SJSA1 (cell line): ENCODE data around the gene MYADML2. TPM values are rescaled to one million over a fixed set of nuclear protein-coding genes. Genes with fewer than 3 reads are reported as not detected.

Experiments used
- DNase-seq, 2 experiments: peaks; one replicate each; pipeline ENCODE4 v3.0.0-alpha.2; 2015 to 2020; ENCODE audit warnings: low spot score in 2 of 2, low read depth in 1 of 2
- H3K27ac ChIP-seq: fragments of 250-450 bp; sonication (Bioruptor Pico); 2 replicates; pipeline ENCODE4 v1.5.1; 2020; ENCODE audit warnings: mild to moderate bottlenecking, moderate library complexity
- H3K27me3 ChIP-seq: fragments of 250-450 bp; sonication (Bioruptor Pico); replicated peaks from 2 replicates; pipeline ENCODE4 v1.5.1; 2020; ENCODE audit warnings: mild to moderate bottlenecking, moderate library complexity
- H3K36me3 ChIP-seq: fragments of 250-450 bp; sonication (Bioruptor Pico); 2 replicates; pipeline ENCODE4 v1.5.1; 2020; ENCODE audit warnings: mild to moderate bottlenecking
- H3K4me1 ChIP-seq: fragments of 250-450 bp; sonication (Bioruptor Pico); replicated peaks from 2 replicates; pipeline ENCODE4 v1.6.1; 2021; ENCODE audit warnings: mild to moderate bottlenecking
- H3K4me3 ChIP-seq: fragments of 250-450 bp; sonication (Bioruptor Pico); 2 replicates; pipeline ENCODE4 v1.5.1; 2020; ENCODE audit warnings: mild to moderate bottlenecking
- H3K9me3 ChIP-seq: fragments of 250-450 bp; sonication (Bioruptor Pico); replicated peaks from 2 replicates; pipeline ENCODE4 v1.5.1; 2020; ENCODE audit warnings: mild to moderate bottlenecking
- total RNA-seq: library from RNA; depleted of rRNA; stranded (reverse); fragments of >200 nt; shearing (Covaris generic); gene quantifications from 2 replicates; pipeline ENCODE4 v1.2.3, GENCODE V29; 2014; rRNA removed

Gene MYADML2, protein sequence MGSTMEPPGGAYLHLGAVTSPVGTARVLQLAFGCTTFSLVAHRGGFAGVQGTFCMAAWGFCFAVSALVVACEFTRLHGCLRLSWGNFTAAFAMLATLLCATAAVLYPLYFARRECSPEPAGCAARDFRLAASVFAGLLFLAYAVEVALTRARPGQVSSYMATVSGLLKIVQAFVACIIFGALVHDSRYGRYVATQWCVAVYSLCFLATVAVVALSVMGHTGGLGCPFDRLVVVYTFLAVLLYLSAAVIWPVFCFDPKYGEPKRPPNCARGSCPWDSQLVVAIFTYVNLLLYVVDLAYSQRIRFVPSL
- total RNA-seq, result not detected in 2 replicates

DNA sequence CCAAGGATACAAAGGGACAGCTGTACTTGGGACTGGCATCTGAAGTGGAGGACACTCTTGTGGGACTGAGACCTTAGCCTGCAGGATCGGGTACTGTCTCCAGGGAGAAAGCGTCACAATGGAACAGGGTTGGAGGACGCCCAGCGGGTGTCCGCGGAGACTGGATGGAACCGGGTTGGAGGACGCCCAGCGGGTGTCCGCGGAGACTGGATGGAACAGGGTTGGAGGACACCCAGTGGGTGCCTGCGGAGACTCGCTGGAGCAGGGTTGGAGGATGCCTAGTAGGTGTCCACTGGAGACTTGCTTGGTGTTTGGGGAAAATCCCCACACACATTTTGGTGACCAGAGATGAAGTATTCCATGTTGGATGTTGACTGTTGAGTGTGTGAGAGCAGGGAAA, at the start of gene MYADML2:
MYADML2 (minus strand) TSS at position 45 of the 400 bp plus-strand sequence. CDS start 5,492 bp downstream, outside the sequence.
- no peaks in the 10 kb centered on the region for H3K36me3 ChIP-seq
- H3K4me1 ChIP-seq, result no peaks in the 10 kb centered on the region
- H3K27me3 ChIP-seq, result peaks cover 36% of the 10 kb centered on the region
- DNase-seq, result no peak
- no peaks in the 10 kb centered on the region for H3K9me3 ChIP-seq
- H3K4me3 ChIP-seq, result no peak within 1 kb of the TSS
- H3K27ac ChIP-seq, result no peak within 1 kb of the TSS

DNA sequence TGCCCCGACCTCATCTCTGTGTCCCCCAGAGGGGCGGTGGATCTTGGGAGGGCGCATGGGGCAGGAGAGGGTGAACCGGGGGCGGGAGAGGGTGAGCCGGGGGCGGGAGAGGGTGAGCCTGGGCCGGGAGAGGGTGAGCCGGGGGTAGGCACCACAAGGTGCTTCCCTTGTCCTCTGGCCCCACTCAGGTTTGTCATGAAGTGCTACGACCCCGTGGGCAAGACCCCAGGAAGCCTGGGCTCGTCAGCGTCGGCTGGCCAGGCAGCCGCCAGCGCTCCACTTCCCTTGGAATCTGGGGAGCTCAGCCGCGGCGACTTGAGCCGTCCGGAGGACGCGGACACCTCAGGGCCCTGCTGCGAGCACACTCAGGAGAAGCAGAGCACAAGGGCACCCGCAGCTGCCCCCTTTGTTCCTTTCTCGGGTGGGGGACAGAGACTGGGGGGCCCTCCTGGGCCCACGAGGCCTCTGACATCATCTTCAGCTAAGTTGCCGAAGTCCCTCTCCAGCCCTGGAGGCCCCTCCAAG, 49.3 kb upstream of the MYADML2 start:
- DNase-seq, result no peak
- no peak overlapping the region for H3K4me3 ChIP-seq
- no peak overlapping the region for H3K27ac ChIP-seq
- H3K36me3 ChIP-seq, result peaks cover 29% of the 10 kb centered on the region
- H3K9me3 ChIP-seq, result no peaks in the 10 kb centered on the region
- H3K27me3 ChIP-seq, result no peaks in the 10 kb centered on the region; the same call in 1 of the 2 replicates
- peaks cover 17% of the 10 kb centered on the region for H3K4me1 ChIP-seq

DNA sequence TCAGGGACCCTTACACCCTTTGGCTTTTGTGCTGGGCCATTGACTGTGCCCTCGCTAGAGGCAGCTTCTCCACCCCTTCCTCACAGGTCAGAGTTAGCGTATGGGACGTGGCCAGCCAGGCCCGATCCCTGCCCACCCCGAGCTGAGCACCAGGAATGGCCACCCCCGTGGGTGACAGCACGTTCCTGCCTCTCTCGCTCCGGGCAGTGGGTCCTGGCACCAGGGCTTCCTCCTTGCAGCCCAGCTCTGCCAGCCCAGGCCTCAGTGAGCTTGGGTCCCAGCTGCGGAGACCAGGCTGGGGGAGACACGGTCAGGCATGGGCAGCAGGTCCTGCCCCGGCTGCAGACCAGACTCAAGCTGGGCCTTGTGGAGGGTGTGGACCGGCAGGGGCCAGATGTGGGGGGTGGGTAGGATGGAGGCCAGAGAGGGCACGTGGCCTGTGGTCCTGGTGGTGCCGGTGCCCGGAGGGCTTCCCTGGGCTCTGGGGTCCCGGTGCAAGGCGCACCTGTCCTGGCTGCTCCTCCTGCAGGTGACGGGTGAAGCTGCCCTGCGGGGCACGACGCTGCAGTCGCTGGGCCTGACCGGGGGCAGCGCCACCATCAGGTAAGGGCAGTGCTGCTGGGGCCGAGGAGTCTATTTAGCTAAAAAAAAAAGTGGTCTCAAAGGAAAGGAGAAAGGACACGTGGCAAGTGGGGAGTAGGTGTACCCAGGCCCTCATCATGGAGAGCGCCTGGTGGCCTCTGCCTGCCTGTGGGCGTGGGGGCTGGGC, 48.6 kb upstream of the MYADML2 start:
- peaks cover 35% of the 10 kb centered on the region for H3K36me3 ChIP-seq
- H3K4me3 ChIP-seq, result no peak overlapping the region
- peaks cover 17% of the 10 kb centered on the region for H3K4me1 ChIP-seq
- H3K9me3 ChIP-seq, result peaks cover 4% of the 10 kb centered on the region; the same call in 1 of the 2 replicates
- H3K27ac ChIP-seq, result no peak overlapping the region
- no peaks in the 10 kb centered on the region; the same call in 1 of the 2 replicates for H3K27me3 ChIP-seq
- no peak for DNase-seq

DNA sequence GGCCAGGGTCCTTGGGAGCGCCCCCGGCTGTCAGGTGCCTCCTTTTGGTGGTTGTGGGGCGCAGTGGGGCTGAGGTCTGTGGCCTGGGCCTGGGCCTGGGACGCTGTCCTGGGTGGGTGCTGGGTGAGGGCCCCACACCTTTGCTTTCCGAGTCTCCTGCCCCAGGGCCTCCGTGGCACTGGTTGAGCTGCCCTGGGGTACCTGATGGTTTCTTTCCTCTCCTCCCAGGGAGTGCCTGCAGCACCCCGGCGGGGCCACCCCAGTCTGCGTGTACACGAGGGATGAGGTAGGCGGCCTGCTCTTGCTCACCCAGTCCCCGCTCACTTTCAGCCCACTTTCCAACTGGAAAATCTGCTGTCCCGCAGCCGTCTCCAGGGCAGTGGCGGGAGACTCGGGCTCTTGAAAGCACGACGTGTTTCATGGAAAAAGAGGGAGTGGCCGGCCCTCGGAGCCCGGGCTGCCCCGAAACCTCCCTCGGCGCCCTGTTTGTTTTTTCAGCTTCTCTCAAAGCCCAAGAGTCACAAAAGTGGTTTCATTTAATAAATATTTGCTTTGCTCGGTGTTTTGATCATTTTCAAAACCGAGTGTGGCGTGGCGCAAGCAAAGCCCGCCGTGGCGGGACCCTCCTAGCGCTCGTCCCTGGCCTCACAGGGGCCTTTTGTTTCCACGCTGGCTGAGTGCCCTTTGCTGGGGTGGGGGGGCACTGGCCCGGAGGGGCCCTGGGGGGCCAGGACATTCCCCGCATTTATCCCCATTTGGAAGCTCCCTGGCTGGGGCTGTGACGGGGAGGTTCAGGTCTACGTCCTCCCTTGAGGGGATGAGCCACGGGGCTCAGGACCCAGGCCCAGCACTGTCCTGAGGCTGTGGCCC, 47.8 kb upstream of the MYADML2 start:
- H3K27me3 ChIP-seq, result no peaks in the 10 kb centered on the region; the same call in 1 of the 2 replicates
- peaks cover 41% of the 10 kb centered on the region for H3K36me3 ChIP-seq
- peaks cover 5% of the 10 kb centered on the region; the same call in 1 of the 2 replicates for H3K9me3 ChIP-seq
- no peak overlapping the region for H3K4me3 ChIP-seq
- H3K27ac ChIP-seq, result no peak overlapping the region
- peak; percentile 79 to 89 for DNase-seq
- peaks cover 17% of the 10 kb centered on the region for H3K4me1 ChIP-seq

DNA sequence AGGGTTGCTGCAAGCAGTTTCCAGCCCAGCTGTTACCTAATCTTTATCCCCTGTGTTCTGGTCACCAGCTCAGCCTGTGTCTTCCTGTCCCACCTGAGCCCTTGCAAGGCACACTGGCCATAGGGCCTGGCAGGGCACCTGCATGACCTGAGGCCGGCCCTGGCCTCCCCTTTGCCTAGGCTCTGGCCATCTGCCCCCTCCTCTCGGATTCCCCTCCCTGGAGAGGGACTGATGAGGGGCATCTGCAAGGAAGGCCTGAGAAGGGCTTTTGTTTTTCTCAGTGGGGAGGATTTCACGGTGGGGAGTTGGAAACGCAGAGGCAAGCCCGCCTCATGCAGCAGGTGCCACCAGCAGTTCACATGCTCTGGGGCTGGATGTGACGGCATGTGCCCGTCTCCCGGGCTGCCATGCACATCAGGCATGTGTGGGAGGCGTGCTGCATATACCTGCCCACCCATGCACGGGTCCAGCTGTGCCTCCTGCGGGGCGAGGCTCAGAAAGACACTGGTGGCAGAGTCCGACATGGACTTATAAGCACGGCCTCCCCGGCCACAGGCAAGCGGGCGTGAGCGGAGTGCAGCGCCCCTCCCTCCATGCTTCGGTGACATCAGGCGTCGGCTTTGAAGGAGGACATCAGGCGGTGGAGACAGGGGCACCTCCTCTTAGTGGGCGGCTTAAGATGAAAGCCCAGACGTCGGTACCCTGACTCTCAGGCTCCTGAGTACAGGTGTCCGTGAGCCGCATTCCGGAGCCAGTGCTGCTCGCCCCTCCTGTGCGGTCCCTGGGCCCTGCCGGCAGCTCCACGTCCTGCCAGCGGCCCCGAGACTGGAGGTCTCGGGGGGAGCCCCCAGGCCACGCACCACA, 46.9 kb upstream of the MYADML2 start:
- no peak overlapping the region for H3K27ac ChIP-seq

DNA sequence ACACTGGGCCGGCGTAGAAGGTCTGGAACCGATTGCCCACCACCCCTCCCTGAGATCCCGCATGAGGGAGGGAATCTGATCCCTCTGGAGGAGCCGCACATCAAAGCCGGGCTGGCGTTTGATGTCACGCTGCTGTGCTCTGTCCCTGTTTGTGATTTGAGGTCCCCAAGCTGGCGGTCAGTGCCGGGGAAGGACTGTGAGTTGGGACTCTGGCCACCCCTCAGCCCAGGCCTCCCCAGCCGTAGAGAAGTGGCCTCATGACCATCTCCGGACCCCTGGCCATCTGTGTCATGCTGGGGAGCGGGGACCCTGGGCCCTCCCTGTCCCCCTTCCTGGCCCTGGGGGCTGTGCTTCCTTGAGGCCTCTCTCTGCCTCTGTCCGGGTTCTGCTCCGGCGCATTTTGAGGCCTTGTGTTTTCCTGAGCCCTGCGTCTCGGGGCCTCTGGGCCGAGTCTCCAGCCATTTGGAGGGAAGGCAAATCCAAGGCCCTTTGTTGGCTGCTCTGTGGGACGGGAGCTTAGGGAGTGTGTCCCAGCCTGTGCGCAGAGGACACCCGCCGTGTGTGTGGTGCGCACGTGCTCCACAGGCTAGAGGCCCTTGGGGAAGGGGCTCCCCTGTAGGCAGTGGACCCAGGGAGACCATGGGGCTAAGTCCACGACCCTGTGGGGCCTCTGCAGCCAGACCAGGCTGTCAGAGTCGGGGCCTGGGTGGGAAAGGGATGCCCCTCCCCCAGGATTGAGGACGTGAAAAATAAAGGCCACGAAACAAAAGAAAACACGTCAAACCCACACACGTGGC, 45.5 kb upstream of the MYADML2 start:
- Histone ChIP-seq H3K9me3 (peaks cover 5% of the 10 kb centered on the region; the same call in 1 of the 2 replicates), H3K36me3 (peaks cover 47% of the 10 kb centered on the region), H3K27me3 (no peaks in the 10 kb centered on the region), H3K4me3 (no peak overlapping the region), H3K4me1 (peaks cover 17% of the 10 kb centered on the region), H3K27ac (no peak overlapping the region)
- no peak for DNase-seq

More for the DNA sequence above, 46.9 kb upstream of the MYADML2 start:
- no peaks in the 10 kb centered on the region; the same call in 1 of the 2 replicates for H3K27me3 ChIP-seq
- peaks cover 5% of the 10 kb centered on the region; the same call in 1 of the 2 replicates for H3K9me3 ChIP-seq
- H3K36me3 ChIP-seq, result peaks cover 47% of the 10 kb centered on the region
- H3K4me3 ChIP-seq, result no peak overlapping the region
- H3K4me1 ChIP-seq, result peaks cover 17% of the 10 kb centered on the region
- DNase-seq, result no peak

DNA sequence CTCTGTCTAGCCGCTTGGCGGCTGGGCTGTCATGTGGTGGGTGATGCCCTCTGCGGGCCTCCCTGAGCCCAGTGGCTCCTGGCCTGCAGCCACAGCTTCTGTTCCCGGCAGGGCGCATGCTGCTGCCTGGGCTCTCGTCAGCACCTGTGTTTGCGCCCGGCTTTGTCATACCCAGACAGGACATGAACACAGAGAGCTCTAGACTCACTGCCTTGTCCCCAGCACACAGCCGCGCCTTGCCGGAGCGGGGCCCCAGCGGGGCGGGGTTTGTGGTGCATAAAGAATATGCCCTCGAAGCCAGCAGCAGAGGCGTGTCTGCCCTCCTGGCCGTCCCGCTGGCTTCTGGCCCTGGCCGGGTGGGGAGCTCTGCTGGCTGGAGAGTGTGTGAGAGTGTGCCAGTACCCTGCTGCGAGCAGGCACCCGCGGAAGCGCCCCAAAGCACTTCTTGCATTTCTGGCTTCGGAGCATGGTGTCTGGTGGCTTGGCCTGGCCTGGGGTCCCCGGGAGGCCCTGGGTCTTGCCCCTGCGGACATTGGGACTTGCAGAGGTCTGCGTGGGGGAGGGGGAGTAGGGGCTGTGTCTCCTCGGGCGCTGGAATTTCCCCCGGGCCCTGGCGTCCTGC, 44.8 kb upstream of the MYADML2 start:
- no peak overlapping the region for H3K4me3 ChIP-seq
- no peak overlapping the region for H3K27ac ChIP-seq
- H3K9me3 ChIP-seq, result peaks cover 5% of the 10 kb centered on the region; the same call in 1 of the 2 replicates
- peaks cover 46% of the 10 kb centered on the region for H3K36me3 ChIP-seq
- peaks cover 17% of the 10 kb centered on the region for H3K4me1 ChIP-seq
- H3K27me3 ChIP-seq, result no peaks in the 10 kb centered on the region
- no peak for DNase-seq

DNA sequence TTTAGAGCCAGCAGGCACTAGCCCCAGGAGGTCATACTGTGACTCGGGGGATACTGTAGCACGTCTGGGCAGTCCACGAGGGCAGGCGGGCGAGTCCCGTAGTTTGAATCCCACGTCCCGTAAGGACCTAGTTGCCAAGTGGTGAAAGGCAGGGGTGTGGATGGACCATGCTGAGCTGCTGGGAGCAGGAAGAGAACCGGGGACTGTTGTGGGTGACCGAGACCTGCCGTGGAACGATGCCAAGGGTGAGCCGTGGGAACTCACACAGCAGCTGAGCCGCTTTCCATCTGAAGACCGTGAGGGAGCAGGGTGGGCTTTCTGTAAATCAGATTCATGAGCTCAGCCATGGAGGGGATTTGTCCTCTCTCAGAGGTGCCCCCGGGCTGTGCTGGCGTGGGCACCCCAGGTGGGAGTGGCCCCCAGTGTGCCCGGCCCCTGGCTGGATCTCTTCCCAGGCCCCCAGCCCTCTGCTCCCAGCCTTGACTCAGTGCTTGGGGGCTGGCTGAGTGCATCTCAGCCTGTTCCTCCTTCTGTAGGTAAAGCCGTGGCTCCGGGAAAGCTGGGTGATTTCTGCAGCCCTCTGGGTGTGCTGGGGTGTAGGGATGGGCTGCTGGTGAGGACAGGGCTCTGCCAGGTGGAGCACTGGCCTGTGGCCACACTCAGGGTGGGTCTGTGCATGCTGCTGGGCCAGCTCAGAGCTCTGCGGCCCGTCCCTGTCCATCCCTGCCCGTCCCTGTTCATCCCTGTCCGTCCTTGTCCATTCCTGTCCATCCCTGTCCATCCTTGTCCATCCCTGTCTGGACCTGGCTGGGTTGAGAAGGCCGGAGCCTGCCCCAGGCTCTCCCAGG, 44.0 kb upstream of the MYADML2 start:
- H3K4me3 ChIP-seq, result no peak overlapping the region
- no peak overlapping the region for H3K27ac ChIP-seq
- no peak for DNase-seq
- H3K9me3 ChIP-seq, result peaks cover 5% of the 10 kb centered on the region; the same call in 1 of the 2 replicates
- H3K4me1 ChIP-seq, result peaks cover 17% of the 10 kb centered on the region
- peaks cover 46% of the 10 kb centered on the region for H3K36me3 ChIP-seq
- H3K27me3 ChIP-seq, result no peaks in the 10 kb centered on the region

DNA sequence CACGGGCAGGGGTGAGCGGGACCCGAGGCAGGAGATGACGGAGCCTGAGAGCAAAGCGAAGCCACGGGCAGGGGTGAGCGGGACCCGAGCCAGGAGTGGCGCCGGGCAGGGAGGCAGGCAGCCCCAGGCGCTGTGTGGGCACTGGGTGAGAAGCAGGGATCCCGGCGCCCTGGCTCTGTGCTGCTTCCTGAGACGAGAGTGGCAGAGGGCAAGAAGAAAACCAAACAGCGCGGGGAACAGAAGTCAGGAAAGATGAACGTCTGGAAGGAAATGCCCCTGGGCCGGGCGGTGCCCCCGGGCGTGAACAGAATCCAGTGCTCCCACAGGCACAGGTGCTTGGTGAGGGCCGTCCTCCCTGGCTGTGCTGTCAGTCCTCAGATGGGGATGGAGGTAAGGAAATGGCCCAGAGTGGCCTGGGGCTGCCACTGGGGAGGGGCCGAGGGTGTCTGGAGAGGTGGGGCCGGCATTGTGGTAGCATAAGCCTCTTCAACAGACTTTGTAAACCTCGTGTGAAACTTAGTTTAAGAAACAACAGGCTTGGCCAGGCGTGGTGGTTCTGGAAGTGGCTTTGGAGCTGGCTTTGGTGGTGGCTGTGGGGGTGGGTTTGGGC, 40.2 kb upstream of the MYADML2 start:
- H3K4me1 ChIP-seq, result no peaks in the 10 kb centered on the region
- peaks cover 5% of the 10 kb centered on the region; the same call in 1 of the 2 replicates for H3K9me3 ChIP-seq
- no peak overlapping the region for H3K4me3 ChIP-seq
- no peaks in the 10 kb centered on the region for H3K27me3 ChIP-seq
- no peak overlapping the region for H3K27ac ChIP-seq
- DNase-seq, result peak in 1 of 2 experiments; percentile 48
- peaks cover 53% of the 10 kb centered on the region for H3K36me3 ChIP-seq

DNA sequence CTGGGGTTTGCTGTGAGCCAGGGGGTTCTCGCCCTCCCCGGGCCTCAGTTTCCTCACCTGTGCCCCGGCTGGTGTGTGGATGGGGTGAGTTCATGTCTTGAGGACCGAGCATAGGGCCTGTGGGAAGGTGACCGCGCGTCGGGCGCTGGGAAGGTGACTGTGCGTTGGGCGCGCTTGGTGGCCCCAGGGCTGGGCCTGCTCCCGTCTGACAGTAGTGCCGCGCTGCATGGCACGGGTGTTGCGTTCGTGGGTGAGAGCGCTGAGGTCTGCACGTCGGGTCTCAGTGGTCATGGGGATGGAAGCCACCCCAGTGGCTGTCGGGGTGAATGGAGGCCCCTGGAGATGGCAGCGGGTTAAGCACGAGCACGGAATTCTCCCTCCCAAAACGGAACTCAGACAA, 39.6 kb upstream of the MYADML2 start:
- H3K9me3 ChIP-seq, result peaks cover 5% of the 10 kb centered on the region; the same call in 1 of the 2 replicates
- H3K4me1 ChIP-seq, result no peaks in the 10 kb centered on the region
- no peaks in the 10 kb centered on the region for H3K27me3 ChIP-seq
- H3K27ac ChIP-seq, result no peak overlapping the region
- H3K36me3 ChIP-seq, result peaks cover 55% of the 10 kb centered on the region
- DNase-seq, result no peak
- H3K4me3 ChIP-seq, result no peak overlapping the region
